ENCODE data around the gene CHST15.
A peak's percentile ranks its signal among the peaks of the same experiment; 100 is the strongest.

The CHST15 gene

DNA sequence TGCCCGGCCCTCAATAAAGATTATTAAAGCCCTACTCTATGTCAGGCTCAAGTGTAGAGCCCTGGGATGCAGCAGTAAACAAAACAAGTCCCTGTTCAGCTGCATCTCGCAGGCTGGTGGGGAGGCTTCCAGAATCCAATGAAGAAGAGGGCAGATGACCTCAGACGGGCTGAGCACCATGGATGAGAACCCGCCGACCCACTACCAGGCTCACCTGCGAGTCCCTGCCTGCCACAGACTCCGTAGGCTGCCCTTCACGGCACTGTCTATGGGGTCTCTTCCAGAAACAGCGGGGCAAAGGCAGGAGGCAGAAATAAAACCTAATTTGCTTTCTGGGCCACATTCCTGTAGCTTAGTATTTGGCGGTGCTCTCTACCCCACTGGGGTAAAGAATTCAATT lies 22.7 kb downstream of the CHST15 start:
- Histone ChIP-seq H3K4me3 (ENCODE audit: low read depth, low read length) (no peak overlapping the region), H3K4me1 (ENCODE audit: control insufficient read depth, insufficient read depth, low read length) (peaks cover 54% of the 10 kb centered on the region)

DNA sequence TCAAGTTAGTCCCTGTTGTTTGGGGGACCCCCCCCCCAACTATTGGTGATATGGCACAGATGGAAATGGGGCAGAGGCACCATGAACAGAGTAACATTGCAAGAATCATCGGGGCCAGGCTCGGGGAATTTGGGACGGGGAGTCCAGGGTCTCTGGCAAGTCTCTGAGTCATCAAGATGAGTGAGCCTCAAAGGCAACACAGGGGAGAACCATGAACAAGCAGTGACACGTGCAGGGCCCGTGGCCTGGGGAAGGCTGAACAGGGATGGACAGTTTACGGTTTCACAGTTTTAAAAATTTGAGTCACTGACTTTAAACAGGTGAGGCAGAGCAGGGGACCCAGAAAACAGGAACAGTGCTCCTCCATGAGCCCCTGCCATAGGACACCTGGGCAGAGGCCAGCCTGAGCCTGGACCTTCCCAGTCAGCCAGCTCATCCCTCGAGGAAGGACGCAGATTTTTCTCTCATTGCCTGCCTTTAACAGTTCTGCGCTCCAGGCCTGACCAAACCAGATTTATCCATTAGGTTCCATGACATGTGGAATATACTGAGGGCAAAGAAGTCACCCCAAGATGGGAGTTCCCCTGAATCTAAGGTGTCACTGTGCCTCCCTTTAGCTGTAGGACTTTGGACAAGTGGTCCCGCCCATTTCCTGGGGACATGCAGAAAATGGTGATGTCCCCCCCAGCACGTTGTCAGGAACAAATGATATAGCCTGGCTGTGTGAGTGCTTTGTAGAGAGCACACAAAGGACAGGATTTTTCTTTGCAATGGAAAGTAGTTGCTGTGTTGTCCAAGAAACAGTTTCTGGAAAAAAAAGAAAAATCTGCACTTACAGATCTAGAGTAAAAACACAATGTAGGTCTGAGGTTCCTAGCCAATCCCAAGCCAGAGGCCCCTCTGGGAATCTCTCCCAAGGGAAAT lies 23.8 kb downstream of the CHST15 start:
- Histone ChIP-seq H3K9ac (ENCODE audit: low read length) (no peak overlapping the region), H3K27me3 (ENCODE audit: control insufficient read depth, insufficient read depth, low read length) (no peaks in the 10 kb centered on the region), H3K36me3 (ENCODE audit: control insufficient read depth, insufficient read depth, low read length) (no peaks in the 10 kb centered on the region), H3K4me1 (ENCODE audit: control insufficient read depth, insufficient read depth, low read length) (peaks cover 58% of the 10 kb centered on the region), H3K4me3 (ENCODE audit: low read depth, low read length) (no peak overlapping the region), H3K9me3 (ENCODE audit: control insufficient read depth, insufficient read depth, low read depth, low read length) (no peaks in the 10 kb centered on the region), H3K27ac (ENCODE audit: low read depth, low read length) (no peak overlapping the region)

More for the DNA sequence above, 22.7 kb downstream of the CHST15 start:
- no peaks in the 10 kb centered on the region for H3K9me3 ChIP-seq (ENCODE audit: control insufficient read depth, insufficient read depth, low read depth, low read length)
- H3K9ac ChIP-seq (ENCODE audit: low read length), result no peak overlapping the region
- no peaks in the 10 kb centered on the region for H3K27me3 ChIP-seq (ENCODE audit: control insufficient read depth, insufficient read depth, low read length)
- H3K36me3 ChIP-seq (ENCODE audit: control insufficient read depth, insufficient read depth, low read length), result no peaks in the 10 kb centered on the region
- no peak overlapping the region for H3K27ac ChIP-seq (ENCODE audit: low read depth, low read length)

DNA sequence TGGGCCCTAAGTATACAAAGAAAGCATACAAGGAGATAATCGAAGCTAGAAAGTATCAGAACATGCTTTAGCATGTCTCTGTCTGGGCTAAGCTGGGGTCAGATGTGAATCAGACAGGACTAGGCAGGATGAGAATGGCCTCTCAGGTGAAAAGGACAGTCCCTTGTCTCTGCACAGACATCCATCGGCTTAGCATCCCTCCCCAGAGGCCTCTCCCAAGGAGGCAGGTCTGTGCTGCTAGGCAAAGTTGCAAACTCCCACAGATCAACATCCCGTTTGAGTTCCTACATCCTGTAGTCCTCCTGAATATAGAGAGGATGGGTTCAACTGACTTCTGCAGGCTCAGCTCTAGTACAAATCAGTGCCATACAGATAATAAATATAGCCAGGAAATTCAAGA lies 24.5 kb downstream of the CHST15 start:
- H3K9ac ChIP-seq (ENCODE audit: low read length), result no peak overlapping the region
- no peak overlapping the region for H3K27ac ChIP-seq (ENCODE audit: low read depth, low read length)
- H3K4me1 ChIP-seq (ENCODE audit: control insufficient read depth, insufficient read depth, low read length), result peaks cover 62% of the 10 kb centered on the region
- H3K4me3 ChIP-seq (ENCODE audit: low read depth, low read length), result no peak overlapping the region
- no peaks in the 10 kb centered on the region for H3K27me3 ChIP-seq (ENCODE audit: control insufficient read depth, insufficient read depth, low read length)
- no peaks in the 10 kb centered on the region for H3K36me3 ChIP-seq (ENCODE audit: control insufficient read depth, insufficient read depth, low read length)
- no peaks in the 10 kb centered on the region for H3K9me3 ChIP-seq (ENCODE audit: control insufficient read depth, insufficient read depth, low read depth, low read length)

DNA sequence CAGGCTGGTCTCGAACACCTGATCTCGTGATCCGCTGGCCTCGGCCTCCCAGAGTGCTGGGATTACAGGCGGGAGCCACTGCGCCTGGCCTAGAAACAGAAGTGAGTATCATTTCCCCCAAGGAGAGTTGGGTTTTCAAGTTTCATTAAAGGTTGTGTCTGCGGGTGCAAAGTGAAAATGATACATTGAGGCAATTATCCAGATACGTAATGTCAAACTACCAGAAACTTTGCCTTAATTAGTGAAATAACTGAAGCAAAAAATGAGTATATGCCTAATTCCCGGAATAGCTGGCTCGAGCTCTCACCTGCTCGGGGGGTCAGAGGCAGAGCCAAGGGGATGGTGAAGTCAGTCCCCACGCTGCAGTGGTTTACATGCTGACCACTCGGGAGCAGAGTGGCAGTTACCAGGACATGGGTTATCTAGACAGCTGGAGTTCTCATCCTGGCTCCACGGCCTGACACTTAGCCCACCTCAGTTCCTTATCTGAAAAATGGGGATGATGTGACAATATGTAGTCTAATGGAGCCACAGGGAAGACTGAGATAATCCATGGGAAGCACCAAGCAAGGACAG lies 25.5 kb downstream of the CHST15 start:
- no peak overlapping the region for H3K27ac ChIP-seq (ENCODE audit: low read depth, low read length)
- H3K4me3 ChIP-seq (ENCODE audit: low read depth, low read length), result no peak overlapping the region
- H3K36me3 ChIP-seq (ENCODE audit: control insufficient read depth, insufficient read depth, low read length), result no peaks in the 10 kb centered on the region
- H3K9ac ChIP-seq (ENCODE audit: low read length), result no peak overlapping the region
- no peaks in the 10 kb centered on the region for H3K9me3 ChIP-seq (ENCODE audit: control insufficient read depth, insufficient read depth, low read depth, low read length)
- peaks cover 56% of the 10 kb centered on the region for H3K4me1 ChIP-seq (ENCODE audit: control insufficient read depth, insufficient read depth, low read length)
- H3K27me3 ChIP-seq (ENCODE audit: control insufficient read depth, insufficient read depth, low read length), result no peaks in the 10 kb centered on the region

DNA sequence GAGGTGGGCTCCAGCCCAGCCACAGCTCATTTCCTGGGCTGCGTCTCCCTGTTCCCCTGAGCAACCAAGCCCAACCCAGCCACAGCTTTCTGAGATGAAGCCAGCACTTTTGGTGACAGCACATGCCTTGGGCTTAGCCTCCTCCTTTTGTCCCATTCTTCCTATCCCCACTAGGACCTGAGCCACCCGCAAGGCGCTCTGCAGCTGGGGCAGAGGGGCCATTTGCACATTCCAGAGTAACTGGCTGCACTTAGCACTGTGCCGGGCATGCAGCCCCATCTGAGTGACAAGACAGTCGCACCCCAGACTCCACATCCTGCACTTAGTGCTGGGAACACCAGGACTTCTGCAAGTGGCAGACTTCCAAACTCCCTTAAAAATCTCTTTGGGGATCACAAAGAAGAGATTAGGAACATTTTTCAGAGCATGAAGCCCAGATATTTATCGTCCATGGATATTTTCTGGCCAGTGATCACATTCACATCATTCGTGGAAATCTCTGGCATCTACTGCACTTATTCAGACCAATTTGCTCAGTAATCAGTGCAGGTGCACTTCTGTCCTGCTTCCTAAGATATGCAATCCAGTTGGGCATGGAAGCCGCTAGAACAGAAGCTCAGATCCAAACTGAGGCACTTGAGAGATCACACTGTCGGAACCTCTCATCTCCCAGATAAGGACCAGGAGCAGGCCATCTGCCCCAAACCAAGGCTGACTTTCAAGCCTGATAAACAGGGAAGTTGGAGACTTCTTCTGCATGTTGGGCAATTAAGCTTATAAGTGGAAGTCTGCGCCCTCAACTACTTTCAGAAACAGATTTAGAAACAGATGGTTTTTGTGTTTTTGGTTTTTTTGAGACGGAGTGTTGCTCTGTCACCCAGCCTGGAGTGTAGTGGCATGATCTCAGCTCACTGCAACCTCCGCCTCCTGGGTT lies 26.4 kb downstream of the CHST15 start:
- Histone ChIP-seq H3K4me1 (ENCODE audit: control insufficient read depth, insufficient read depth, low read length) (peaks cover 55% of the 10 kb centered on the region), H3K4me3 (ENCODE audit: low read depth, low read length) (no peak overlapping the region), H3K9ac (ENCODE audit: low read length) (no peak overlapping the region), H3K9me3 (ENCODE audit: control insufficient read depth, insufficient read depth, low read depth, low read length) (no peaks in the 10 kb centered on the region), H3K36me3 (ENCODE audit: control insufficient read depth, insufficient read depth, low read length) (no peaks in the 10 kb centered on the region), H3K27me3 (ENCODE audit: control insufficient read depth, insufficient read depth, low read length) (no peaks in the 10 kb centered on the region), H3K27ac (ENCODE audit: low read depth, low read length) (no peak overlapping the region)

DNA sequence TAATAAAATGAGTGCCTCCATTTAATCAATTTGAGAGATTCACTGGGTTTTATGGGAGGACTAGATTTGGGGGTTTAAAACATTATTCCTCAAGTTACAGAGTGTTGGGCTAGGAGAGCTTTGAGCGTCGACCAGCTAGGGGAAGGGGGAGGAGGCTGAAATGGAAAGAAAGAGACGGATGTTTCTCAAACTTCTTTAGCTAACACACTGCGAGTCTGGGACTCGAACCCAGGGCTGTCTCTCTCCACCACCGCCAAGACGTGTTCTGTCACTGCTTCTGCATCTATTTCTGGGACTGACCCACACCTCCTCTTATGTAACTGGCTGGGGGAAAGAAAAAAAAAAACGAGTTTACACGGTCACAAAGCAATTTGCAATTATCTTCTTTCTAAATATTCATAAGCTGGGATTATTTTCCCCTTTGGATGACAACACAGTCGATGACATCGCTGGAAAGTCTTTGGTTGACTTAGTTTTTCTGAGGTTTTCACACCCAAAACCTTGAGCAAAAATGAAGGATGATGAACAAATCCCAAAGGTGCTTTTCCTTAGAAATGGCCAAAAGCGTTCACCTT lies 27.2 kb downstream of the CHST15 start:
- no peaks in the 10 kb centered on the region for H3K36me3 ChIP-seq (ENCODE audit: control insufficient read depth, insufficient read depth, low read length)
- H3K4me3 ChIP-seq (ENCODE audit: low read depth, low read length), result no peak overlapping the region
- peak overlapping the region; percentile 44; the same call in 1 of the 2 replicates for H3K27ac ChIP-seq (ENCODE audit: low read depth, low read length)
- H3K9ac ChIP-seq (ENCODE audit: low read length), result no peak overlapping the region
- H3K4me1 ChIP-seq (ENCODE audit: control insufficient read depth, insufficient read depth, low read length), result peaks cover 48% of the 10 kb centered on the region
- H3K9me3 ChIP-seq (ENCODE audit: control insufficient read depth, insufficient read depth, low read depth, low read length), result no peaks in the 10 kb centered on the region
- no peaks in the 10 kb centered on the region for H3K27me3 ChIP-seq (ENCODE audit: control insufficient read depth, insufficient read depth, low read length)

DNA sequence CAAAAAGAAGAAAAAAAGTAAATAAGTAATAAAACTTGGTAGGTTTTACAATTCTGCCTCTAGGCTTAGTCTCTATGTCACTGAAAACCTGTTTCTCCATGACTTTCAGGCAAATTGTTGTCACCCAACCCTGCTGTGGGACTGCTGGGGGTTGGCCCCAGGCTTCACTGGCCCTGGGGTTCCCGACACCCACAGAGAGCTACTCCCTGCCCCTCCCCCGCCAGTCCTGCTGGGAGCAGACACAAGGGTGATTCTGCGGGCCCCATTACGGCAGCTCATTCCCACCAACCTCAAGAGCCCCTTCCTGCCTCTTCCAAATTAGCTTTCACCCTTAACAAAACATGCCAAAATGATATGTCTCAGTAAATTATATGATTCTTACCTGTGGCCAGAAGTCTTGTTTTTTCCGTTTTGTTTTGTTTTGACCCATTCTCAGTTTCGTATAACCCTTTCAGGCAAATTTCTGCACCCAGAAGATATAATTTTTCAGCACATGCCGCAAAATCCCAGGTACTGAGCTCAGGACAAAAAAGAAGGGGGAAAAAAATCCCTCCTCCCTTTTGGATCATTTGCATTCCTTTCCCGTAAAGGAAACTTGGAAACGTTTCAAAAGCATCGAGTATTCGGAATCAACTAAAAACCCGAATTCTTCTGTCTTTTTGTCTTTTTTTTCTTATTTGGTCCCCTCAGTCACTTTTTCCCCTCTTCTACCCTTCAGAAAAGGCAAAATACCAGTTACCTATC lies 27.8 kb downstream of the CHST15 start:
- Histone ChIP-seq H3K9me3 (ENCODE audit: control insufficient read depth, insufficient read depth, low read depth, low read length) (no peaks in the 10 kb centered on the region), H3K4me1 (ENCODE audit: control insufficient read depth, insufficient read depth, low read length) (peaks cover 45% of the 10 kb centered on the region), H3K4me3 (ENCODE audit: low read depth, low read length) (no peak overlapping the region), H3K27ac (ENCODE audit: low read depth, low read length) (peak overlapping the region; percentile 44; the same call in 1 of the 2 replicates), H3K9ac (ENCODE audit: low read length) (no peak overlapping the region), H3K27me3 (ENCODE audit: control insufficient read depth, insufficient read depth, low read length) (no peaks in the 10 kb centered on the region), H3K36me3 (ENCODE audit: control insufficient read depth, insufficient read depth, low read length) (no peaks in the 10 kb centered on the region)

DNA sequence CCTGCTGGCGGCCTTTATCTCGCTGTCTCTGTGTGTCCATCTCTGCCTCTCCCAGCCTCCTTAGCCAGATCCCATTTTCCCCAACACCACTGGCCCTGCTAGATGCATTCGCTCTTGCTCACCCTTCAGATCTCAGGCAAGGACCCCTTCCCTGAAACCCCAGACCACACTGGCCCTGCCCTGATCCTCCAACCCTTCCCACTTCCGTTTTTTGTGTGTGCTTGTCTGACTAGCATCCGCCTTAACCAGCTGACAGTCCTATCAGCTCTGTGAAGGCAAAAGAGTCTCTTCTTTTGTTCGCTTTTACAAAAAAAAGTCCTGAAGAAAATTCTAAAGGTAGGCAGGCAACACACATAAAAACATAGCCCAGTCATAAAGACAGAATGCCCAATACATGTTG lies 28.7 kb downstream of the CHST15 start:
- no peak overlapping the region for H3K27ac ChIP-seq (ENCODE audit: low read depth, low read length)

DNA sequence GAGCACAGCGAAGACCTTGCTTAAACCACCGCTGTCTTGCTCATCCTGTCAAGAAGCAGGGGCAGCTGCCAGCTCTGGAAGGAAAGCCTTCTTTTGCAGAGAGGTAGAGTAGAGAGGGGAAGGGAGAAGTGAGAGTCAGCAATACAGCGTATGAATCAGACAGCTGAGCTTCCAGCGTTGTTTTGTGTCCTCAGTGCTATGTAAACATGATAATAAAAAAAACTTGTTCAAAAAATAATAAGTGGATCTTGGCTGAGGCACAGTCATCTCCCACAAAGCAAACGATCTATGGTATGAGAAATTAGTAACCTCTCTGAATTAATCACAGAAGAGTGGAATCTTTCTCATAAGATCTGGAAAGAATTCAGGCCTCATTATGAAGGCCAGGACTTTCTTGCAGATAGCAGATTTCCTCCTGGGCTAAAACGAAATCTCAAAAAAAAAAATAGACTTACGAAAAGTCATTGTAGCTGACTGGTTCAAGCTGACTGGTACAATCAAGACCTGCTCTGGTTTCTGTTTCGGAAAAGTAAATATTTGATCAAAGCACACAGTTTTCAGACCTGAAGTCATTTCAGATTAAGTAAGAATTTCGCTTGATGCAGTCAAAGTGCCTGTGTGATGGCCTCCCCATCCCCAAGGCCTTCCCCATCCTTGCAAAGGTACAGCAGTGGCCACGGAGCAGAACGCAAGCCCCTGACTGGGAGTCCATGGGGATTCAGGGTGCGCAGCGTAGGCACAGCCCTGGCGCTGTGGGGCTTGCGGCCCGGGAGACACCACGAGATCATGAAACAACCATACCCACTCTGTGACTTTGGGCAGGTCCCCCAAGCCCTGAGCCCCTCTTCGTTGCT lies 29.4 kb downstream of the CHST15 start:
- H3K9ac ChIP-seq (ENCODE audit: low read length), result no peak overlapping the region
- H3K27me3 ChIP-seq (ENCODE audit: control insufficient read depth, insufficient read depth, low read length), result no peaks in the 10 kb centered on the region
- no peaks in the 10 kb centered on the region for H3K36me3 ChIP-seq (ENCODE audit: control insufficient read depth, insufficient read depth, low read length)
- peaks cover 36% of the 10 kb centered on the region for H3K4me1 ChIP-seq (ENCODE audit: control insufficient read depth, insufficient read depth, low read length)
- no peaks in the 10 kb centered on the region for H3K9me3 ChIP-seq (ENCODE audit: control insufficient read depth, insufficient read depth, low read depth, low read length)
- H3K27ac ChIP-seq (ENCODE audit: low read depth, low read length), result no peak overlapping the region
- no peak overlapping the region for H3K4me3 ChIP-seq (ENCODE audit: low read depth, low read length)

More for the DNA sequence above, 28.7 kb downstream of the CHST15 start:
- Histone ChIP-seq H3K9ac (ENCODE audit: low read length) (no peak overlapping the region), H3K4me1 (ENCODE audit: control insufficient read depth, insufficient read depth, low read length) (peaks cover 40% of the 10 kb centered on the region), H3K27me3 (ENCODE audit: control insufficient read depth, insufficient read depth, low read length) (no peaks in the 10 kb centered on the region), H3K9me3 (ENCODE audit: control insufficient read depth, insufficient read depth, low read depth, low read length) (no peaks in the 10 kb centered on the region), H3K4me3 (ENCODE audit: low read depth, low read length) (no peak overlapping the region), H3K36me3 (ENCODE audit: control insufficient read depth, insufficient read depth, low read length) (no peaks in the 10 kb centered on the region)

Data from HUES6 (cell line).